Measurements from ENCODE around the gene HMCN2. TPM values are rescaled to one million over a fixed set of nuclear protein-coding genes. Genes with fewer than 3 reads are reported as not detected.

Gene HMCN2
- total and polyA plus RNA-seq, 2 donors (not counting 1 experiment from before 2014, with no cell fraction given): 0.01 TPM; not detected in 1

GRCh38 chr9:130235558-130236435 lies 29.8 kb upstream of the HMCN2 start:
- no peaks in the 10 kb centered on the region for H4K20me1 ChIP-seq (ENCODE audit: control insufficient read depth, insufficient read depth, low read length, poor library complexity, severe bottlenecking)
- peaks cover 0 to 3% (median 0%) of the 10 kb centered on the region in 3 donors for H3K9me3 ChIP-seq (ENCODE audit: control extremely low read depth in 1 of 3, control insufficient read depth in 2 of 3, insufficient read depth in 1 of 3, low read length in 2 of 3)
- H3K27ac Mint-ChIP-seq: peak overlapping the region; percentile 15
- peaks cover 16 to 25% of the 10 kb centered on the region in 2 donors for H3K4me1 ChIP-seq (ENCODE audit: control insufficient read depth in 2 of 2, insufficient read depth in 2 of 2, low read length in 2 of 2)
- H3K9ac ChIP-seq (ENCODE audit: low read length): no peak overlapping the region
- H3K27me3 ChIP-seq (replicated peaks in 1 of 4; ENCODE audit: control extremely low read depth in 1 of 4, control insufficient read depth in 3 of 4, insufficient read depth in 4 of 4, low read length in 3 of 4): peaks cover 0 to 12% (median 0%) of the 10 kb centered on the region in 4 experiments
- H3K27me3 Mint-ChIP-seq: peaks cover 3% of the 10 kb centered on the region
- H3K79me2 ChIP-seq (ENCODE audit: control insufficient read depth, insufficient read depth, low read length): no peaks in the 10 kb centered on the region
- peak overlapping the region; percentile 64 for H3K4me2 ChIP-seq (replicated peaks; ENCODE audit: low read depth, low read length, poor library complexity, severe bottlenecking)
- TF ChIP-seq EZH2 (IDR thresholded peaks at IDR 0.05; ENCODE audit: borderline replicate concordance, insufficient read depth, low read depth, low read length, poor library complexity, severe bottlenecking): no peak
- TF ChIP-seq, protein P1, sequence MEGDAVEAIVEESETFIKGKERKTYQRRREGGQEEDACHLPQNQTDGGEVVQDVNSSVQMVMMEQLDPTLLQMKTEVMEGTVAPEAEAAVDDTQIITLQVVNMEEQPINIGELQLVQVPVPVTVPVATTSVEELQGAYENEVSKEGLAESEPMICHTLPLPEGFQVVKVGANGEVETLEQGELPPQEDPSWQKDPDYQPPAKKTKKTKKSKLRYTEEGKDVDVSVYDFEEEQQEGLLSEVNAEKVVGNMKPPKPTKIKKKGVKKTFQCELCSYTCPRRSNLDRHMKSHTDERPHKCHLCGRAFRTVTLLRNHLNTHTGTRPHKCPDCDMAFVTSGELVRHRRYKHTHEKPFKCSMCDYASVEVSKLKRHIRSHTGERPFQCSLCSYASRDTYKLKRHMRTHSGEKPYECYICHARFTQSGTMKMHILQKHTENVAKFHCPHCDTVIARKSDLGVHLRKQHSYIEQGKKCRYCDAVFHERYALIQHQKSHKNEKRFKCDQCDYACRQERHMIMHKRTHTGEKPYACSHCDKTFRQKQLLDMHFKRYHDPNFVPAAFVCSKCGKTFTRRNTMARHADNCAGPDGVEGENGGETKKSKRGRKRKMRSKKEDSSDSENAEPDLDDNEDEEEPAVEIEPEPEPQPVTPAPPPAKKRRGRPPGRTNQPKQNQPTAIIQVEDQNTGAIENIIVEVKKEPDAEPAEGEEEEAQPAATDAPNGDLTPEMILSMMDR (IDR thresholded peaks at IDR 0.05): peak; percentile 97
- 55% methylated on average over 40 of the region's 45 CpGs for WGBS (ENCODE audit: insufficient coverage)
- ChIA-PET POLR2A (interaction anchor here (0.7 to 0.9 kb wide), 2 partner anchors 107 to 118 kb away, joined by 4 to 5 read pairs; no protein-coding TSS in a partner anchor), CTCF (interaction anchor here (0.6 to 9.6 kb wide), 25 partner anchors 9 to 872 kb away, joined by 3 to 191 read pairs (median 3); no protein-coding TSS in a partner anchor)
- intact Hi-C loops (cut with micrococcal nuclease): loop anchor here (1.0 to 5.0 kb wide), 4 partner anchors 107 to 1103 kb away; partner anchors contain the start of genes C9orf78 and USP20
- peak; percentile 79 for DNase-seq
- peak overlapping the region; percentile 41 for H2AFZ ChIP-seq (ENCODE audit: insufficient read depth, low read depth, low read length, poor library complexity, severe bottlenecking)
- H3K4me1 Mint-ChIP-seq: peaks cover 25% of the 10 kb centered on the region
- no peak overlapping the region for H3K4me3 ChIP-seq (ENCODE audit: control extremely low read depth in 1 of 5, extremely low read depth in 1 of 5, insufficient read depth in 1 of 5, low read depth in 2 of 5, low read length in 4 of 5)
- ATAC-seq (ENCODE audit: low read depth): no peak
- H3K36me3 ChIP-seq (replicated peaks in 1 of 2; ENCODE audit: control extremely low read depth in 1 of 2, control insufficient read depth in 1 of 2, extremely low read depth in 1 of 2, insufficient read depth in 2 of 2, low read length in 1 of 2): no peaks in the 10 kb centered on the region
- peak overlapping the region; percentile 23 for H3K4me3 Mint-ChIP-seq
- no peak overlapping the region for H3K27ac ChIP-seq (ENCODE audit: low read length in 2 of 2)
- H3K9me3 Mint-ChIP-seq (ENCODE audit: insufficient read depth): no peaks in the 10 kb centered on the region
